ENCODE data around the gene PKP3. TPM values are rescaled to one million over a fixed set of nuclear protein-coding genes. Genes with fewer than 3 reads are reported as not detected.
"Not testable (repeated sequence)": the region's sequence is repeated elsewhere in the genome, so short reads cannot be mapped to it uniquely, and the experiment has no call there.

PKP3 gene
- not detected for total RNA-seq

GRCh38 chr11:394034-394857 is at the start of gene PKP3:
Gene PKP3 (plus strand): TSS chr11:394209. CDS start chr11:394293, 84 bp downstream.
- Mint-ChIP-seq H3K9me3 (no peaks in the 10 kb centered on the region), H3K36me3 (no peaks in the 10 kb centered on the region), H3K4me3 (no peak within 1 kb of the TSS), H3K27me3 (no peaks in the 10 kb centered on the region), H3K4me1 (ENCODE audit: low read depth in 2 of 2) (peaks cover 0 to 6% of the 10 kb centered on the region in 2 donors), H3K27ac (no peak within 1 kb of the TSS)
- DNase-seq (ENCODE audit: low spot score) (no peak), ATAC-seq (peak; percentile 25 to 56)

GRCh38 chr11:344836-345578 is 49.0 kb upstream of the PKP3 start:
- ATAC-seq: no peak
- Mint-ChIP-seq H3K4me1 (ENCODE audit: low read depth in 2 of 2) (peaks cover 15 to 18% of the 10 kb centered on the region in 2 donors), H3K27ac (no peak overlapping the region), H3K36me3 (no peaks in the 10 kb centered on the region), H3K27me3 (no peaks in the 10 kb centered on the region), H3K4me3 (no peak overlapping the region), H3K9me3 (no peaks in the 10 kb centered on the region)
- no peak for DNase-seq (ENCODE audit: low spot score)

DNA sequence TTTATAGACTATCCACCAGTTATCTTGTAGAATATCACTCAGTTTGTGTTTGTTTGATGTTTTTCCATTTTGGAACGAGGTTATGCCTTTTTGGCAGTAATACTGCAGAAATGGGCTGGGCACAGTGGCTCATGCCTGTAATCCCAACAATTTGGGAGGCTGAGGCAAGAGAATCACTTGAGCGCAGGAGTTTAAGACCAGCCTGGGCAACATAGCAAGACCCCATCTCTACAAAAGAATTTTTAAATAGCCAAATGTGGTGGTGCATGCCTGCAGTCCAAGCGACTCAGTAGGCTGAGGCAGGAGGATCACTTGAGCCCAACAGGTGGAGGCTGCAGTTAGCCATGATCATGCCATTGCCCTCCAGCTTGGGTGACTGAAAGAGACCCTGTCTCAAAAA is 47.5 kb upstream of the PKP3 start:
- H3K4me3 Mint-ChIP-seq: no peak overlapping the region
- DNase-seq (ENCODE audit: low spot score) (no peak), ATAC-seq (no peak)
- H3K27me3 Mint-ChIP-seq: no peaks in the 10 kb centered on the region
- no peaks in the 10 kb centered on the region for H3K9me3 Mint-ChIP-seq
- H3K4me1 Mint-ChIP-seq (ENCODE audit: low read depth in 2 of 2): peaks cover 18 to 26% of the 10 kb centered on the region in 2 donors
- no peaks in the 10 kb centered on the region for H3K36me3 Mint-ChIP-seq
- H3K27ac Mint-ChIP-seq: no peak overlapping the region

GRCh38 chr11:349270-349954 is 44.6 kb upstream of the PKP3 start:
- Mint-ChIP-seq H3K27ac (peak overlapping the region; percentile 47 to 72), H3K4me1 (ENCODE audit: low read depth in 2 of 2) (peaks cover 37 to 38% of the 10 kb centered on the region in 2 donors)
- not testable (repeated sequence) for H3K9me3 Mint-ChIP-seq; ATAC-seq; DNase-seq (ENCODE audit: low spot score); H3K27me3 Mint-ChIP-seq; H3K4me3 Mint-ChIP-seq; H3K36me3 Mint-ChIP-seq

- peak in 1 of 2 donors; percentile 48 for ATAC-seq
- H3K27ac Mint-ChIP-seq: peak overlapping the region; percentile 47 to 72
- not testable (repeated sequence) for DNase-seq (ENCODE audit: low spot score); H3K36me3 Mint-ChIP-seq; H3K27me3 Mint-ChIP-seq; H3K9me3 Mint-ChIP-seq
- H3K4me1 Mint-ChIP-seq (ENCODE audit: low read depth in 2 of 2): peaks cover 37 to 38% of the 10 kb centered on the region in 2 donors
- H3K4me3 Mint-ChIP-seq: peak overlapping the region; percentile 71
These were observed 43.8 kb upstream of the PKP3 start for GRCh38 chr11:350033-350722.

GRCh38 chr11:350723-351255 is 43.2 kb upstream of the PKP3 start:
- no peaks in the 10 kb centered on the region for H3K9me3 Mint-ChIP-seq
- peak; percentile 76 for DNase-seq (ENCODE audit: low spot score)
- peak overlapping the region; percentile 71 for H3K4me3 Mint-ChIP-seq
- H3K27me3 Mint-ChIP-seq: no peaks in the 10 kb centered on the region
- H3K4me1 Mint-ChIP-seq (ENCODE audit: low read depth in 2 of 2): peaks cover 37 to 38% of the 10 kb centered on the region in 2 donors
- peak overlapping the region; percentile 47 to 72 for H3K27ac Mint-ChIP-seq
- peak; percentile 85 to 90 for ATAC-seq
- H3K36me3 Mint-ChIP-seq: no peaks in the 10 kb centered on the region

GRCh38 chr11:351411-351810 is 42.6 kb upstream of the PKP3 start:
- no peaks in the 10 kb centered on the region for H3K36me3 Mint-ChIP-seq
- H3K9me3 Mint-ChIP-seq: no peaks in the 10 kb centered on the region
- no peak for ATAC-seq
- peak overlapping the region; percentile 71 for H3K4me3 Mint-ChIP-seq
- H3K27me3 Mint-ChIP-seq: no peaks in the 10 kb centered on the region
- H3K27ac Mint-ChIP-seq: peak overlapping the region; percentile 47 to 72
- peaks cover 37 to 38% of the 10 kb centered on the region in 2 donors for H3K4me1 Mint-ChIP-seq (ENCODE audit: low read depth in 2 of 2)
- no peak for DNase-seq (ENCODE audit: low spot score)

- H3K36me3 Mint-ChIP-seq: no peaks in the 10 kb centered on the region
- ATAC-seq (no peak), DNase-seq (ENCODE audit: low spot score) (no peak)
- H3K27ac Mint-ChIP-seq: peak overlapping the region in 1 of 2 donors; percentile 40
- no peaks in the 10 kb centered on the region for H3K27me3 Mint-ChIP-seq
- H3K9me3 Mint-ChIP-seq: no peaks in the 10 kb centered on the region
- H3K4me3 Mint-ChIP-seq: peak overlapping the region; percentile 5
- H3K4me1 Mint-ChIP-seq (ENCODE audit: low read depth in 2 of 2): peaks cover 37 to 38% of the 10 kb centered on the region in 2 donors
These were observed 41.5 kb upstream of the PKP3 start for GRCh38 chr11:352456-353031.

DNA sequence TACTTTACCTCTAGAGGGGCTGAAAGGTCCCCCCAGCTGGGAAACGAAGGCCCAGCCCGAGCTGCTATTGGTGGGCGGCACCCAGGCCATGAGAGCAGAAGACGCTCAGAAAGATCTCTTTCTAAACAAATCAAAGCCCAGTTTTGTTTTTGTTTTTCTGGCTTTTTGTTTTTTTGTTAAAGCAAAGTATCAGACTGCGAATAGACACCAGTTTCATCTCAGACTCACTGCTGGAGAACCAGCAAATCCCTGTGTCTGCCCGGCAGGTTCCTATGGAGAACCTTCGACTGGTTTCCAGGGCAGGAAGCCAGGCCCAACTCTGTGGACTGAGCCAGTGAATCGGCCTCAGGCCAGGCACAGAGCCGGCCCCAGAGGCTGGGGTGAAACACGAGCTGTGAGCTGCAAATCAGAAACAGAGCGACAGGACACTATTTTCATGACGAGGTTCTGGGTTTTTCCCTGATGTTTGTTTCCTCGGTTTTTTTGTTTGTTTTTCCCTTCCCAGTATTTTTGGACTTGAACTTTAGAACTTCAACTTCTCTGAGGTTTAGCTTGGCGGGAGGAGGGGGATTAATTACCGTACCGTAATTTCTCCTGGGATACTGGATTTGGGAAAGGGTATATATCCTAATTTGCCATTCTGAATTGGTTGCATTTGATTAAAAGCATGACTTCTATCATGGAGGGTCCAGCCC is 40.7 kb upstream of the PKP3 start:
- Mint-ChIP-seq H3K4me3 (peak overlapping the region; percentile 35), H3K36me3 (no peaks in the 10 kb centered on the region), H3K4me1 (ENCODE audit: low read depth in 2 of 2) (peaks cover 37 to 38% of the 10 kb centered on the region in 2 donors), H3K27ac (peak overlapping the region in 1 of 2 donors; percentile 40), H3K9me3 (no peaks in the 10 kb centered on the region), H3K27me3 (no peaks in the 10 kb centered on the region)
- no peak for DNase-seq (ENCODE audit: low spot score)
- ATAC-seq: no peak

- DNase-seq (ENCODE audit: low spot score) (peak; percentile 83), ATAC-seq (peak; percentile 61 to 82)
- Mint-ChIP-seq H3K4me3 (peak overlapping the region; percentile 58), H3K4me1 (ENCODE audit: low read depth in 2 of 2) (peaks cover 35% of the 10 kb centered on the region in 2 donors), H3K27ac (peak overlapping the region in 1 of 2 donors; percentile 26), H3K27me3 (no peaks in the 10 kb centered on the region), H3K9me3 (no peaks in the 10 kb centered on the region), H3K36me3 (no peaks in the 10 kb centered on the region)
These were observed 38.2 kb upstream of the PKP3 start for GRCh38 chr11:355581-356458.

- H3K36me3 Mint-ChIP-seq: no peaks in the 10 kb centered on the region
- DNase-seq (ENCODE audit: low spot score): no peak
- peaks cover 27 to 34% of the 10 kb centered on the region in 2 donors for H3K4me1 Mint-ChIP-seq (ENCODE audit: low read depth in 2 of 2)
- H3K9me3 Mint-ChIP-seq: no peaks in the 10 kb centered on the region
- no peak overlapping the region for H3K4me3 Mint-ChIP-seq
- H3K27me3 Mint-ChIP-seq: no peaks in the 10 kb centered on the region
- ATAC-seq: no peak
- H3K27ac Mint-ChIP-seq: no peak overlapping the region
These were observed 37.4 kb upstream of the PKP3 start for GRCh38 chr11:356610-357009.

DNA sequence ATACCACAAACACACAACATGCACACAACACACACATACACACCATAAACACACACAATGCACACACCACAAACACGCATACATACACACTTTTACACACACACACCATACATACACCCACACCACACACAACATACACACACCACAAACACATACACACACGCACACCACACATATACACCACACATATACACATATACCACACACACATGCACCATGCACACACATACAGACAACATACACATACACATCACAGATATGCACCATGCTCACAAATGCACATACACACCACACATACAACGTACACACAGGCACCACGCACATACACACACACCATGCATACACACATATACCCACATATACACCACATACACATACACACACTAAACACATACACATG is 36.4 kb upstream of the PKP3 start:
- Mint-ChIP-seq H3K4me3 (no peak overlapping the region), H3K27me3 (no peaks in the 10 kb centered on the region), H3K36me3 (no peaks in the 10 kb centered on the region), H3K4me1 (ENCODE audit: low read depth in 2 of 2) (peaks cover 23 to 27% of the 10 kb centered on the region in 2 donors), H3K27ac (no peak overlapping the region), H3K9me3 (no peaks in the 10 kb centered on the region)
- DNase-seq (ENCODE audit: low spot score): no peak
- ATAC-seq: no peak
